ENCODE data around the gene NCMAP. TPM values are rescaled to one million over a fixed set of nuclear protein-coding genes. Genes with fewer than 3 reads are reported as not detected.

The NCMAP gene
- polyA plus RNA-seq, 1 donor from 2014 or later, result not detected

DNA sequence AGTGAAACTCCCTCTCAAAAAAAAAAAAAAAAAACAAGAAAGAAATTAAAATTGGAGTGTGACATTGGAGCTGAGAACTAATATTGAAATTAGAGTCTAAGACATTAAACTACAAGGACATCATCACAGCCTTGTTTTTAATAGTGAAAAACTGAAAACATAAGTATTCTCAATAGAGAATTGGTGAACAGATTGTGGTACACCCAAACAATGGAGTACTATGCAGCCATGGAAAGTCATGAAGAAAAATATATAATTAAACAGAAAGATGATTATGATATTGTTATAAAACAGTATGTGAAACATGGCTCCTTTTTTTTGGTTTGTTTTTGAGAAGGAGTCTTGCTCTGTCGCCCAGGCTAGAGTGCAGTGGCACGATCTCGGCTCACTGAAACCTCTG, 43.4 kb downstream of the NCMAP start:
- no peak overlapping the region for H3K4me3 ChIP-seq (ENCODE audit: low read length)
- no peak overlapping the region for H2AFZ ChIP-seq (ENCODE audit: low read depth, low read length)
- H3F3A ChIP-seq (ENCODE audit: insufficient read depth, low read length, poor library complexity, severe bottlenecking), result no peaks in the 10 kb centered on the region
- H3K27me3 ChIP-seq (ENCODE audit: insufficient read depth, low read depth, low read length), result no peaks in the 10 kb centered on the region
- TF ChIP-seq TAF1 (IDR thresholded peaks at IDR 0.05; ENCODE audit: low read depth) (no peak), POLR2AphosphoS5 (IDR thresholded peaks at IDR 0.05) (no peak), EZH2 (IDR thresholded peaks at IDR 0.05; ENCODE audit: borderline replicate concordance, insufficient read depth, low read length, poor library complexity, severe bottlenecking) (no peak), SMC3 (conservative IDR thresholded peaks at IDR 0.05; ENCODE audit: poor library complexity) (no peak), EP300 (conservative IDR thresholded peaks at IDR 0.05; ENCODE audit: poor library complexity, severe bottlenecking) (no peak), MXI1 (conservative IDR thresholded peaks at IDR 0.05; ENCODE audit: poor library complexity, severe bottlenecking) (no peak)
- TF ChIP-seq, protein P1, sequence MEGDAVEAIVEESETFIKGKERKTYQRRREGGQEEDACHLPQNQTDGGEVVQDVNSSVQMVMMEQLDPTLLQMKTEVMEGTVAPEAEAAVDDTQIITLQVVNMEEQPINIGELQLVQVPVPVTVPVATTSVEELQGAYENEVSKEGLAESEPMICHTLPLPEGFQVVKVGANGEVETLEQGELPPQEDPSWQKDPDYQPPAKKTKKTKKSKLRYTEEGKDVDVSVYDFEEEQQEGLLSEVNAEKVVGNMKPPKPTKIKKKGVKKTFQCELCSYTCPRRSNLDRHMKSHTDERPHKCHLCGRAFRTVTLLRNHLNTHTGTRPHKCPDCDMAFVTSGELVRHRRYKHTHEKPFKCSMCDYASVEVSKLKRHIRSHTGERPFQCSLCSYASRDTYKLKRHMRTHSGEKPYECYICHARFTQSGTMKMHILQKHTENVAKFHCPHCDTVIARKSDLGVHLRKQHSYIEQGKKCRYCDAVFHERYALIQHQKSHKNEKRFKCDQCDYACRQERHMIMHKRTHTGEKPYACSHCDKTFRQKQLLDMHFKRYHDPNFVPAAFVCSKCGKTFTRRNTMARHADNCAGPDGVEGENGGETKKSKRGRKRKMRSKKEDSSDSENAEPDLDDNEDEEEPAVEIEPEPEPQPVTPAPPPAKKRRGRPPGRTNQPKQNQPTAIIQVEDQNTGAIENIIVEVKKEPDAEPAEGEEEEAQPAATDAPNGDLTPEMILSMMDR (IDR thresholded peaks at IDR 0.05; ENCODE audit: poor library complexity, severe bottlenecking), result no peak
- TF ChIP-seq, protein P2, sequence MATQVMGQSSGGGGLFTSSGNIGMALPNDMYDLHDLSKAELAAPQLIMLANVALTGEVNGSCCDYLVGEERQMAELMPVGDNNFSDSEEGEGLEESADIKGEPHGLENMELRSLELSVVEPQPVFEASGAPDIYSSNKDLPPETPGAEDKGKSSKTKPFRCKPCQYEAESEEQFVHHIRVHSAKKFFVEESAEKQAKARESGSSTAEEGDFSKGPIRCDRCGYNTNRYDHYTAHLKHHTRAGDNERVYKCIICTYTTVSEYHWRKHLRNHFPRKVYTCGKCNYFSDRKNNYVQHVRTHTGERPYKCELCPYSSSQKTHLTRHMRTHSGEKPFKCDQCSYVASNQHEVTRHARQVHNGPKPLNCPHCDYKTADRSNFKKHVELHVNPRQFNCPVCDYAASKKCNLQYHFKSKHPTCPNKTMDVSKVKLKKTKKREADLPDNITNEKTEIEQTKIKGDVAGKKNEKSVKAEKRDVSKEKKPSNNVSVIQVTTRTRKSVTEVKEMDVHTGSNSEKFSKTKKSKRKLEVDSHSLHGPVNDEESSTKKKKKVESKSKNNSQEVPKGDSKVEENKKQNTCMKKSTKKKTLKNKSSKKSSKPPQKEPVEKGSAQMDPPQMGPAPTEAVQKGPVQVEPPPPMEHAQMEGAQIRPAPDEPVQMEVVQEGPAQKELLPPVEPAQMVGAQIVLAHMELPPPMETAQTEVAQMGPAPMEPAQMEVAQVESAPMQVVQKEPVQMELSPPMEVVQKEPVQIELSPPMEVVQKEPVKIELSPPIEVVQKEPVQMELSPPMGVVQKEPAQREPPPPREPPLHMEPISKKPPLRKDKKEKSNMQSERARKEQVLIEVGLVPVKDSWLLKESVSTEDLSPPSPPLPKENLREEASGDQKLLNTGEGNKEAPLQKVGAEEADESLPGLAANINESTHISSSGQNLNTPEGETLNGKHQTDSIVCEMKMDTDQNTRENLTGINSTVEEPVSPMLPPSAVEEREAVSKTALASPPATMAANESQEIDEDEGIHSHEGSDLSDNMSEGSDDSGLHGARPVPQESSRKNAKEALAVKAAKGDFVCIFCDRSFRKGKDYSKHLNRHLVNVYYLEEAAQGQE (IDR thresholded peaks at IDR 0.05; ENCODE audit: borderline replicate concordance), result no peak
- no peaks in the 10 kb centered on the region for H3K36me3 ChIP-seq (ENCODE audit: insufficient read depth, low read length)
- H3K9me3 ChIP-seq (ENCODE audit: low read length), result no peaks in the 10 kb centered on the region
- H3K9me2 ChIP-seq (ENCODE audit: insufficient read depth, low read length), result no peaks in the 10 kb centered on the region
- no peaks in the 10 kb centered on the region for H4K20me1 ChIP-seq (ENCODE audit: insufficient read depth)
- no peak overlapping the region for H3K4me2 ChIP-seq (ENCODE audit: low read length)
- no peak overlapping the region for H3K9ac ChIP-seq (ENCODE audit: low read length)
- no peaks in the 10 kb centered on the region for H3K79me2 ChIP-seq (replicated peaks; ENCODE audit: insufficient read depth, low read length)
- H3K27ac ChIP-seq (ENCODE audit: low read length), result no peak overlapping the region

DNA sequence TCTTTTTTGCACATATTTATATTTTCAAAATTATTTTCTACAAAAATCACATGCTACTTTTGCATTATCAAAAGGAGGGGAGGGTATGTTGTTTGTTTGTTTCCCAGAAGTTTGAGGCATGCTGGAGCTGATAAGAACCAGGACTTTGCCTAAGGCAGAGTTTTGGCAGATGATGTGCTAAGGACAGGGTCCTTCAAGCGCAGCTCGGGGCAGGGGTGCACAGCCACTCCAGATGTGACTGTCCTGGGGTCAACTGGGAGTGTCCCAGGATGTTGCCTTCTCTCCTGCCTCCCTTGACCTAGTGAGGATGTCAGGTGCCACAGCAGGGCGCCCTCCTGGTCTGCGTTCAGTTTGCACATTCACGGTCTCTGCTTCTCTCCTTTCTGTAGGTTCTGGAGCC, 44.7 kb downstream of the NCMAP start:
- Histone ChIP-seq H3K36me3 (ENCODE audit: insufficient read depth, low read length) (no peaks in the 10 kb centered on the region), H3K9me2 (ENCODE audit: insufficient read depth, low read length) (no peaks in the 10 kb centered on the region), H3K27ac (ENCODE audit: low read length) (no peak overlapping the region), H3K9ac (ENCODE audit: low read length) (no peak overlapping the region), H3K27me3 (ENCODE audit: insufficient read depth, low read depth, low read length) (no peaks in the 10 kb centered on the region), H3K79me2 (replicated peaks; ENCODE audit: insufficient read depth, low read length) (no peaks in the 10 kb centered on the region), H2AFZ (ENCODE audit: low read depth, low read length) (no peak overlapping the region), H3K4me2 (ENCODE audit: low read length) (no peak overlapping the region), H4K20me1 (ENCODE audit: insufficient read depth) (no peaks in the 10 kb centered on the region), H3F3A (ENCODE audit: insufficient read depth, low read length, poor library complexity, severe bottlenecking) (no peaks in the 10 kb centered on the region), H3K9me3 (ENCODE audit: low read length) (no peaks in the 10 kb centered on the region), H3K4me3 (ENCODE audit: low read length) (no peak overlapping the region)
- TF ChIP-seq MXI1 (conservative IDR thresholded peaks at IDR 0.05; ENCODE audit: poor library complexity, severe bottlenecking), result no peak
- TF ChIP-seq, protein P2 (IDR thresholded peaks at IDR 0.05; ENCODE audit: borderline replicate concordance), result no peak
- no peak for TF ChIP-seq TAF1 (IDR thresholded peaks at IDR 0.05; ENCODE audit: low read depth)
- TF ChIP-seq POLR2AphosphoS5 (IDR thresholded peaks at IDR 0.05), result no peak
- no peak for TF ChIP-seq EZH2 (IDR thresholded peaks at IDR 0.05; ENCODE audit: borderline replicate concordance, insufficient read depth, low read length, poor library complexity, severe bottlenecking)
- TF ChIP-seq RAD21 (conservative IDR thresholded peaks at IDR 0.05), result no peak
- TF ChIP-seq EP300 (conservative IDR thresholded peaks at IDR 0.05; ENCODE audit: poor library complexity, severe bottlenecking), result no peak
- TF ChIP-seq, protein P1 (IDR thresholded peaks at IDR 0.05; ENCODE audit: poor library complexity, severe bottlenecking), result no peak
- TF ChIP-seq SMC3 (conservative IDR thresholded peaks at IDR 0.05; ENCODE audit: poor library complexity), result no peak
